ENCODE data around the gene ATP11A.
"Not testable (repeated sequence)": the region's sequence is repeated elsewhere in the genome, so short reads cannot be mapped to it uniquely, and the experiment has no call there.

Gene ATP11A

DNA sequence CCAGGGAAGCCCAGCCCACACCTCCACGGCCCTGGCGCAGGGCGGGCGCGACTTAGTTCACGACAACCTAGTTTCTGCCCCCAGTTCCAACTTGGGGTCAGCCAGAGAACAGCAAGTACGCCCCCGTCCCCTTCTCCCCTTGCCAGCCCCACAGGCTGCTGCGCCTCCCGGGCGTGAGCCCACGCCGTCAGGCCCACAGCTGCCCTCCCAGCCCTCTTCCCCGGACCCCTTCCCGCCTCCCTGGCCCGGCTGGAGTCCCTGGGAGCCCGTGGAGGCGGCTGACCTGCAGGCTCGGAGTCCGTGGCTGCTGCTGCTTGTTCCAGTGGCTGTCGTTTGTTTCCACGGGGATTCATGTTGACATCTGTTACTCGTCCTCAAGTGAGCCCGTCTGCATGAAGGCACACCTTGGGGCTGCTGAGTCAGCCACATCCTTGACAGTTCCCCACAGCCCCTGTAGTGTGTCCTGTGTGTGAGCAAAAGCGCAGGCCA lies 86.0 kb downstream of the ATP11A start:
- DNase-seq (ENCODE audit: low spot score), result no peak

DNA sequence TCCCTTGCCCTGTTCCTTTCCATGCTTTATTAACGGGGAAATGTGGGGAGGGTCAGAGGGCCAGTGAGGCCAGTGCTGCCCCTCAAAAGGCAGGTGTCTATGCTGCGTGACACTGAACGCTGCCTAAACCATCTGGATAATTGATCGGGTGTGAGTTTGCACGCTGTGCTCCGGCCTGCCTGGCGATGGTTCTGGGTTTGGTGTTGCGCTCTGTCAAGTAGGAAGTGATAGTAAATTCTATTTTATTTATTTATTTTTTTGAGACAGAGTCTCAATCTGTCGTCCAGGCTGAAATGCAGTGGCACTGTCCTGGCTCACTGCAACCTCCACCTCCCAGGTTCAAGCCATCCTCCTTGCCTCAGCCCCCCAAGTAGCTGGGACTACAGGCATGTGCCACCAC lies 86.5 kb downstream of the ATP11A start:
- no peak for DNase-seq (ENCODE audit: low spot score)

DNA sequence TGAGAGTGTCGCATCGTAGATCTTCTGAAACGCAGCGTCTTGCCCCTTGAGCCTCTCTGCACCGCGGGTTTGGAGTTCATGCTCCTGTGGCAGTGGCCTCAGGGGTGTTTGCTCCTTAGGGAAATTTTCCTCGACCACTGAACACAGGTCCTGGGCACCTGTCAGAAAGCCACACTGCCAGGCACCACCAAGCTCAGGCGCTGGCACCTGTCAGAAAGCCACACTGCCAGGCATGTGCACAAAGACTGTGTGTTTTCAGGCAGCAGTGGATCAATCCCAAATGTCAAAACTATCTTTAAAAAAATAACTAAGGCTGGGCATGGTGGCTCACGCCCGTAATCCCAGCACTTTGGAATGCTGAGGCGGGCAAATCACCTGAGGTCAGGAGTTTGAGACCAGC lies 87.1 kb downstream of the ATP11A start:
- DNase-seq (ENCODE audit: low spot score), result no peak

DNA sequence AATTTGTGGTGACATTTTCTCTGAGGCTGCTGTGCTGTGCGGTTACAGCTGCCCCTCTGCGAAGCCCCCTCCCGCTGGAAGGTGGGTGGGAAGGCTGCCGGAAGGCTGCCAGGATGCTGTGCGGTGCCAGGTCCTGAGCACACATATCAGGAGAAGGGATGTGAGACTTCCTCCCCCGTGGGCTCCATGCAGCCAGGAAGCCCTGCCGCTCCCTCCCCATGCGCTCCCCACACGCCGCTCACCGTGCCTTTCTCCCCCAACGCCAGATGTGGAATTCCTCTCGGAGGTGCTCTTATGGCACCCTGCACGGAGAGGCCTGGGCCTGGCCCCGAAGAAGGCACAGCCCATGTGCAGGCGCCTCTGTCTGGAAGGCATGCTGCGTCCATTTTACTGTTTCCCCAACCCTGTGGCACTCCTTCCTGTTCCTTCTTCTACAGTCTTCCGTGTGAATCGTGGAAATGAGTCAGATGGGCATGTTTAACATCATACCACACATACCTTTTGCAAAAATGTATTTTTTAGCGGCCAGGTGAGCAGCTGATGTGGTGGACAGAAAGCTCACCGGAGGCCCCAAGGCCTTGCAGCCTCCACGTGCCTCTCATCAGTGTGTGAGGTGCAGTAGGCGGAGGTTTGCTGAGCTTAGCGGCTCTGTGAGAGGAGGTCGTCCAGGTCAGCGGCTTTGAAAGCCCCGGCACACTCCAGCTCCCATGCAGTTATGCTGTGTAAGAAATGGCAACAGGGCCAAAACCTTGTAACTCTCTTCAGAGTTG lies 88.0 kb downstream of the ATP11A start:
- DNase-seq (ENCODE audit: low spot score), result no peak

DNA sequence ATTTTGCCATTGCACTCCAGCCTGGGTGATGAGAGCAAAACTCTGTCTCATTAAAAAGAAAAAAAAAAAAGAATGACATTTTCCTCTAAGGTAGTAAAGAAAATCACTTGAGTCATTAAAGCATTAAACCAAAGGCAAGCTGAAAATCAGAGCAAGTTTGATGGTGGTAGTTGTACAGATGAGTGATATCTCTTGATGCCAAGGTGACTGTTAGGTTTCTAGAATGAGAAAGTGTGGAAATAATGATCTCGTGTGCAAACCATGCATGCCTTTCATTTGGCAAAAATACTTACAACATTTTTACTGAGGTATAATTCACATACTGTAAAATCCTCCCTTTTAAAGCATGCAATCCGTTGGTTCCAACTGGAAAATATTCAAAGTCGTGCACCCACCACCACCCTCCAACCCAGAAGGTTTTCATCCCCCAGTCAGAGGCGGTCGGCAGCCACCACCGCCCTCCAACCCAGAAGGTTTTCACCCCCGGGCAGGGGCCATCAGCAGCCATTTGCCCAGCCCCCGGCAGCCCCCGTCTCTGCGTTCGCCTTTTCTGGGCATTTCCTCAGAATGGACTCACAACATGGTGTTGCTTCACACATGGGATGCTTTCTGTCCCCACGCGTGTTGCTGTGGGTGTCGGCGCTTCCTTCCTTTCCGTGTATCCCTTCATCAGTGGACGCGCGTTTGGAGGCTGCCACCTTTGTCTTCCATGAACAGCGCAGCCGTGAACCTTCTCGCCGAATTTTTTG lies 90.2 kb downstream of the ATP11A start:
- no peak for DNase-seq (ENCODE audit: low spot score)

DNA sequence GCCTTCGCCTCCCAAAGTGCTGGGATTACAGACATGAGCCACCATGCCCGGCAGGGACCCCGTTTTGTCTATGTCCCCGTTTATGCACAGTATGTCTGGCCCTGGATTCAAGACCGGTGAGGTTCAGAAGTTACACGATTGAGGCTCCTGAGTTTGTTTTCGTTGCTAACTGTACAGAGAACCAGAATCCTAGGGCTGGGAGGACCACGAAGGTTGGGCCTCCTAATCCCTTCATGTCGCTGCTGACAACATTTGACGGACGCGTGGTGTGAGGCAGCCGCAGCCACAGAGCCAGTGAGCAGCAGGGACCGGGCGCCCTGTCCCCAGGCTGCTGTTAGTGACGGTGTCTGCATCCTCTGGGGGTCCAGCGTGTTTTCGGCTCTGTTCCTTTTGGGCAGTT lies 91.4 kb downstream of the ATP11A start:
- DNase-seq (ENCODE audit: low spot score), result no peak

DNA sequence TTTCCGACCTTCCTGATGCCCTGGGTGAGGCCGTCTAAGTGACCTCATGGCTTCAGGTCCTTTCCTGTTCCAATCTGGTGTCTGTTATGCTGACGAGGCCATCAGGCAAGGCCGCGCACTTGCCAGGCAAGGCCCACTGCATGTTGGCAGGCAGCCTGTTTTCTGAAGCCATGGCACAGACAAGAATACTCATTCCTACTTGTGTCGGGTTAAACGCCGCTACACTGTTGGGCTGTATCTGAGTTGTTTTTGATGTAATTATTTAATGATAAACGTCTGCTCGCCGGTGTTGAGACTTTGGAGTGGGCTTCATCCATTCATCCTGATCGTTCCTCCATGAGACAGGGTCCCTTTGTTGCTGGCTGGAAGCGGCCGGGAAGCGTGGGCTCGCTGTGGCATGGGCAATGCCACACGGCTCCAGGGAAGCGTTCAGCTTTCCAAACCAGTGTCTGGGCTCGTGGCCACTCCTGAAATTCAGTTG lies 92.1 kb downstream of the ATP11A start:
- DNase-seq (ENCODE audit: low spot score), result no peak

DNA sequence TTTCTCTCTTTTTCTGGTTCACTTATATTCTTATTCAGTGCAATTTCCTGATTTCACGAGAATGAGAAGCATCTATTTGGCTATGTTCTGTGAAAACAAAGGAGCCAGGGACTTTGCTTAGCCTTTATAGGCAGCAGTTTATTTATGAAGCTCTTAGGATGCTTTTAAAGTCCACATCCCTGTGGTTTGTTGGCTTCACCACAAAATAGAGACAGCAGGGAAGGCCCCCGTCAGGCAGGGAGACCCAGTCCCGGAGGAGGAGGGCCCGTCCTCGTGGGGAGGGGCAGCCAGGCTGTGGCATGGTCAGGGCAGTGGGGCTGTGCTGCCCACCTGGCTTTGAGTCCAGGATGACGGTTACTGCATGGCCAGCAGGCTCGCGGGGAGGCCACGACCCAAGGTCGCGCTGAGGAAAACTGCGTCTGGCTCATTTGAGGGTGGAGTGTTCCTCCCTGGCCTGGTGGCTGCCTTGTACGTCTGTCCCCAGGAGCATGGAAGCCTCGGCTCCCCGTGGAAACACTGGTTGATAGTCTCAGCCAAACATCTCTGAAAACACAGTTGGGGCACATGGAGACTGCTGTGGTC lies 92.7 kb downstream of the ATP11A start:
- no peak for DNase-seq (ENCODE audit: low spot score)

DNA sequence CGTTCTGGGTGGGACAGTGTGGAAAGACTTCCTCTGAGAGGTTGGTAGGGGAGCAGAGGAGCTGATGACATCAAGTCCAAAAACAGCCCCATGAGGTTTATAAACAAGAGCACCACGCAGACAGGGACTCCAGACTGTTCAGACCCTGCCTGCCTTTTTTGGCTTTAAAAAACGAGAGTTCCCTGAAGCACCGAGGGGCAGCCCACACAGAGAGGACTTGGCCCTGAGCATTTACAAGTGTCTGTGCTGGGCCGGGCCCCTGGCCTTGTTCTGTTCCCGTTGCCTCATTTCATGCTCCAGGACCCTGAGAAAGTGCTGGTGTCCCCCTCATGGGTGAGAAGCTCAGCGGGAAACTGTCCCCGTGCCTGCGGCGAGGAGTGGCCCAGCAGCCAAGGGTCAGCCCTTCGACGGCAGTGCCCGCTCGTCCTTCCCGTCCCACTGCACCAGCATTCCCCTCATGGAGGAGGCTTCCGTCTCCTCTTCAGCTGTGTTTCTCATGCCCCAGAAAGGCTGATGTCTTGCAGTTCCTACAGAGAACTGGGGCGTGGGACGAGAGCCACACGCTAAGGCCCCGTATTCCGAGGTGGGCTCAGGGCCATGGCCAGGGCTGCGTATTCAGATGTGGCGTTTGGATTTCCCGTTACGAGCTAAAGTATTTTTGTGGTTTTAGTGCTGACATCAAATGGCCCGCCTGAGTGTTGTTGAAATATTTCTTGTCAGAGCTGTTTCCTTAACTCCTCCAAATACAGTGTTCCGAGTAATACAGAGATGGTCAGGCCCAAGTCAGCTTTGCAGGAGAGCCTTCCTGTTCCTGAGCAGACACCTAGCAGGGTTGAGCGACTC lies 93.5 kb downstream of the ATP11A start:
- no peak for DNase-seq (ENCODE audit: low spot score)

DNA sequence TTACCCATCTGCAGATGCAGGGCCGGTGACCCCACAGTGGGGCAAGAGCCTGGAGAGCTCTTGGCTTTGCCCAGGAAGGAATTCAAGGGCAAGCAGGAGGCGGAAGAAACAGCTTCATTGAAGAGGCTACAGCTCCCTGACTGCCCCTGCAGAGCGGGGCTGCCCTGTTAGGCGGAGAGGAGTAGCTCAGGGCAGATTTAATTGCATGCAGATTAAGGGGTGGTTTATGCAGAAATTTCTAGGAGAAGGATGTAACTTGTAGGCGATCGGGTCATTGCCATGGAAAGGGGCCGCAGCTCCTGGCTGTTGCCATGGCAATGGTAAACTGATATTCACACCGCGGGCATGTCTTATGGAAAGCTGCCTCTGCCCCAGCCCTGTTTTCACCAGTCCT lies 94.1 kb downstream of the ATP11A start:
- no peak for DNase-seq (ENCODE audit: low spot score)

DNA sequence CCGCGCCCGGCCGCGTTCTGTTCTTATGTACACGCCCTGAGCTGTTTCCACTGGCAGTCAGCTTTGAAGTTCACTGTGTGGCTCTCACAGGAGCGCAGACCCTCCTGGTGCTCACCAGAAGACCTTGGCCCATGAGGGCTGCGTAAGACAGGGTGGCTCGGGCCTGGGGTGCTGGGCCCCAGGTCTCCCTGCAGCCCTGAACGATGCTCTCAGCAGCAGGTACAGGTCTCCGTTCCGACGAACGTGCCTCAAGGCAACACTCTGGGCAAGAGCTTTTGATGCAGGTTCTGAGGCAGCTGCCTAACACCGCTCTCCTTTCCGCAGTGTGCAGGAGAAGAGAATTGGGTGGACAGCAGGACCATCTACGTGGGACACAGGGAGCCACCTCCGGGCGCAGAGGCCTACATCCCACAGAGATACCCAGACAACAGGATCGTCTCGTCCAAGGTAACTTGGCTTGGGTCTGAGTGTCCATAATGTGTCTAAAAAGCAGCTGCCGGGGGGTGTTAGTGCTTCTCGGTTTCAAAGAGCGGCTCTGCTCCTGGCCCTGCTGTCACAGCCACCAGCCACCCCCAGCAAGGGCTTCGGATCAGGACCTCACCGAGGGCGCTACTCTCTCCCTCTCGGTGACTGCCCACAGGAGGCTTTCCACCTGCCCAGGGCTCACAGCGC lies 95.1 kb downstream of the ATP11A start:
- no peak for DNase-seq (ENCODE audit: low spot score)

DNA sequence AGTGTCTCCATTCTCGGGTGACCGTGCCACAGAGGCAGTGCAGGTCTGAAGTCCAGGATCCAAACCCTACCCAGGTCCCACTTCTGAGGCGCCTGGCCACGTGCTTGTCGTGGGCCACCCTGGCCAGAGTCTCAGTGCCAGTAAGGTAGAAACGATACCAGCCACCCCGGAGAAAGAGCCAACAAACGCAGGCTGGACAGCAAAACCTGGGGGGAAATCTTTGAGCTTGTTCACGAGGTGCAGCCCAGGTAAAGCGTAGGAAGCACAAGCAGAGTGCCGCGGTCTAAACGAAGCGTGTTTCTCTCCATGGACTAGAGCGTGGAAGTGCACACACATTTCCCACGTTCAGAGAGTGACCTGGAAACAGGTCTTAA lies 95.6 kb downstream of the ATP11A start:
- DNase-seq (ENCODE audit: low spot score), result no peak

DNA sequence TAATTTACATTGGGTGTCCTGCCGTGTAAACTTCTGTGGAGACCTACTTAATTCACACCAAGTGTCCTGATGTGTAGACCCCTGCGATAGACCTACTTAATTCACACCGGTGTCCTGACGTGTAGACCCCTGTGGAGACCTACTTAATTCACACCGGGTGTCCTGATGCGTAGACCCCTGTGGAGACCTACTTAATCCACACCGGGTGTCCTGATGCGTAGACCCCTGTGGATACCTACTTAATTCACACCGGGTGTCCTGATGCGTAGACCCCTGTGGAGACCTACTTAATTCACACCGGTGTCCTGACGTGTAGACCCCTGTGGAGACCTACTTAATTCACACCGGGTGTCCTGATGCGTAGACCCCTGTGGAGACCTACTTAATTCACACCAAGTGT lies 97.0 kb downstream of the ATP11A start:
- DNase-seq (ENCODE audit: low spot score), result not testable (repeated sequence)

DNA sequence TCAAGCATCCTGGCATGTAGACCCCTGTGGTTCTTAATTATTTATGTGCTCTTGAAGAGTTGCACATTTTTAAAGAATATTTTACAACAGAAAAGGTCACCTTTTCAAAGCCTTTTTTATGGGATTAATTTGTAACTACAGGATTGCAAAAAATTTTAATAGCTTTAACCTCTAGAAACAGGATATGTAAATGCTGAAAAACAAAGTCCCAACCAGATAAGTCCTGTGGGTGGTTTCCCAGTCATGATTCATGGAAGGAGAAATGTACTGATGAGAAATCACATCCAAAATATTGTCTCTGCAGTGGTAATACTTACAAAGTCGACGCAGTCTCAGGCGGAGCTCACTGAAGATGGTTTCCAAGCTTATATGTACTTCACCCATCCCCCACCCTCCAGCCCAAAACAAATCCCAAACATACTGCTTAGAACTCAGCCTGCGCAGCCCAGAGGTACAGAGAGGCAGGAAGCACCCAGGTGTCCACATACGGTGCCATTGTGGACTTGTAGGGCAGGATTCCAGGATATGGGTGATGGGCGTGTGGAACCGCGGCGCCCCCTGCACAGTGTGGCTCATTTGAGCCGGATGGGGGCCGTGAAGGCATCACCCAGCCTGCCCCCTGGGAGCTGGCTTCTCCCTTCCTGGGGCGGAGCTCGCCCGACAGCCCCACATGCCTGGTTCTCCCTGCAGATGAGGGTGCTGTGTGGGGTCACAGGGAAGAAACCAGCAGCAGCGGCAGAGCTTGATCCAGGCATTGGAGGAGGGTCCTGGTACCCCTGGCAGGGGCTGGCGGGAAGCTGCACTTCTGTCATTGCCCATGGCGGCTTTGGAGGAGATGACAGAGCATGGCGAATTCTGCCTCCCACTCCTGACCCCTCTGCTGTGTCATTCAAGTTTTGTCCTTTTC lies 101.2 kb downstream of the ATP11A start:
- DNase-seq (ENCODE audit: low spot score), result no peak

DNA sequence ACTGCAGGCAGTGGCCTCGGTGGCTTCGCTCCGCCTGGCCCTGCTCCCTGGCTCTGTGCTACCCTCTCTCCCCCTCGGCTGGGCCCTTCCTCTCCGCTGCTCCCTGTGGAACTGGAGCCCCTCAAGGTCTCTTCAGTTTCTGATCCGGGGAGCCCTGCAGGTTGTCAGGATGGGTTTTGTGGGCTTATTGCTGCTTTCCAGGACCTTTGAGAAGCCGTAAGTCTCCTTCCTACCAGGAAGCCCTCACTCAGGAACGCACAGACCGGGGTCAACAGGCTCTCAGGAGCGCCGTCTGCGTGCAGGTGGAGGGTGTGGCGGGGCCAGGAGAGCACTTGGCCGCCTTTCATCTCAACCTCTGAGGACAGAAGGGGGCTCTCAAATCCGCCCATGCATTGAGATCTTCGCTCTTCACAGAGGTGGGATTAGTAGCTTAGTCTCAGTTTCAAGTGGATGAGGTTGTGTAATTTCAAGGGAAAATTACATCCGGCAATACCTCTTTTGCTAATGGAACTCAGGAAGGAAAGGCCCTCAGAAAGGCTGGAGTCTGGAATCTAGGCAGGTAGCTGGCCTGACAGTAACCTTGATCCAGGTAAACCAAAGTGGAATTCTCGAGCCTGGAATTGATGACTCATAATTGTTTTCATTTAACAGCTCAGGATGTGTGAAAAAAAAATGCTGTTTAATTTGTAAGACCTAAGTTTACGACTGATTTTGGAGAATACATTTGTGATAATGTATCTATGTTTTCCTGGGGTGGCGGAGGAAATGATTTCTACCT lies 102.0 kb downstream of the ATP11A start:
- no peak for DNase-seq (ENCODE audit: low spot score)

DNA sequence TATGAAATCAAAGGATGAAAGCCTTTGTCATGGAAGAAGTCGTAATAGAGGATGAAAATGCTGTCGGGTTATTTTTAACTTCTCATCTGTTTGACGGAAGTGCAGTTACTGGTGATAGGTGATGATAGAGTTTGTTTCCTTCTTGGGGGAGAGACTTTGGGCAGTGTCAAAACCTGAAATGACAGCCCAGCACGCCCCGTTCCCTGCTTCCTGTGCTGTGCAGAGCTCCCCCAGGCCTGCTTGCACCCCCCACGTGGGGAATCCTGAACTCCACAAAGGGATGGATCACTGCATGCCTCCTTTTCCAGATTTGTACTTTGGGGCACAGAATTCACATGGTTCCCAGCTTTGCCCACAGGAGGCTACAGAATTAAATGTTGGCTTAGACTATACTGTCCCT lies 102.7 kb downstream of the ATP11A start:
- DNase-seq (ENCODE audit: low spot score), result no peak

DNA sequence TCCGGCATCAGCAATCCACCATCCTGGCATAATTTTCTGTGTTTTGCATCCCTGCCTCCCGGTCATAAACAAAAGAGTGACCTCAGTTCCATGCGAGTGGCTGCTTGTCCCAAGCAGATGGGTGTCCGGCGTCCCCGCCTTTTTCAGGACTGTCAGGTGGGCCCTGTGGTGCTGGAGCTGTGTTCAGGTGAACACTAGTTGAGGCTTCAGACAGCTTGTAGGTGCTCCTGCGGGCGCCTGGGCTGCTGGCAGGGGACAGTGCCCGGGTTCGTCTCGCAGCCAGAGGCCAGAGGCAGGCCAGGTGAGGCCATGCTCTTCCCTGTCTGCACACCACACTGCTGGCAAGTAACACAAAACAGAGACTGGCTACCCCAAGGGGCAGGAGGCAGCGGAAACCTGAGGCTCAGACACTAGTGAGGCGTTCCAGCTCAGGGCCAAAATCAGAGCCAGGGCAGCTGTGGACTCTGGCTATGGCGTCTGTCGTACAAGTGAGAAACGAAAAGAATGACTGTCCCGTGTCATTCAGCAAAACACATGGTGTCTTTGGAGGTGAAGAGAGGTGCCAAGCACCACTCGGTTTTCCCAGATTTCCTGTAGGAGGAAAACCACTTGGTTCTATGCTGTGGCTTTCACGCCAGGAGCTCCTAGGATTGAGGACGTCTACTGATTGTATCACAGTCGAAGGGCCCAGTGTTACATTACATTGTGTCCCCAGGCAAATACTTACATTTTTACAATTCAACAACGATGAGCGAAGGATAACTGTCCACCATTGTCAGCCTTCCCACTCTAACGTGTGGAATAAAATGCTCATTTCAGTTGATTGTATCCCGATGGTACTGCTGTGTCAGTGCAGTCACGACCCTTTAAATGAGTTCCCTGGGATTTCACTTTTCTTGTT lies 104.0 kb downstream of the ATP11A start:
- DNase-seq (ENCODE audit: low spot score), result no peak

DNA sequence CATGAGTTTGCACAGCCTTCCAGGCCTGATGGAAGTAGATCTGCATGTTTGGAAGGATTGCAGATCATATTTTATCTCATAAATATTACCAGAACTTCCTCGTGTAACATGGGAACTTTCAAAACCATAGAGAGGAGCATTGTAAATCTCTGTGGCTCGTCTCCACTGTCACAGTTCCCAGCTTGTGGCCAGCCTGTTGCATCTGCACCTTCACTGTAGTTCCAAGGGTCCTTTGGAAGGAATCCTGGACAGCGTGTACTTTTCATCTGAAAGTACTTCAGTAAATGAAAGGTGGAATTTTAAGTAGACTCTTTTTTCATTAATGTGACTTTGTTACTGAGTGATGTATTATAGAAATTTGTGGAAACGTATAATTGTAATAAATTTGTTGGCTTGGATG lies 105.4 kb downstream of the ATP11A start:
- DNase-seq (ENCODE audit: low spot score), result no peak
